Measurements from ENCODE around the gene DNAJC17. TPM values are rescaled to one million over a fixed set of nuclear protein-coding genes. Genes with fewer than 3 reads are reported as not detected.

Gene DNAJC17
- total and polyA plus RNA-seq, 2 of the 13 experiments (the other 11 are each of a cell fraction or from before 2014, with no cell fraction given) = 22.2 to 26.5 TPM

DNA sequence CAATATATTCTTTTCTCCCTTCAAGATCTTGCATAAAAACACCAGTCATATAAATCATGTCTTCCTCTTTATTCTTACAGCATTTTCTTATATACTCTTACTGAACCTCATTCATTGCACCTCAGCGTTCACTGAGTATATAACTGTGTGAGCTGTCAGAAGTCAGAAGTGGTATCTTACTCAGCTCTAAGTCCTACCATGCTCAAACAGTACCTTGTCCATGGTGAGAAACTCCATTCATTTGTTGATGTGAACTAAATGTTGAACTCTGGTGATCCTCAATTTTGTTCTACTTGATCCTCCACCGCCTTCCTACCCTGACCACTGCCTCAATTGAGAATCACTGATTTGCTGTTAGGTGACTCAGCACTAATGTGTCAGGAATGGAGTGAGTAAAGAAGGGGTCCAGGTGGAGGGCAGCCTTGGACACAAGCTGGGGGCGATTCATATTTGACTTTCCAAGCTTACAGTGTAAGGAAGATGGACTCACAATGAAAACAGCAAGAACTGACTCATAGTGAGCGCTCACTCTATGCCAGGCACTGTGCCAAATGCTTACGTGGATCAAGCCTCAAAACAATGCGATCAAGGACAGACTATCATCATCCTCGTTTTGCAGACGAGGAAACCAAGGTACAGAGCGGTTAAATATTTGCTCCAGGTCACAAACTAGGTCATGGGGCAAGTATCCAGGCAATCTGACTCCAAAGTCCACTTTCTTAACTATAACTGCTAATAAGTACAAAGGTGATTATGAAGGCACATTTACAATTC lies 13.9 kb downstream of the DNAJC17 start (continued):
- TF ChIP-seq, protein P1, sequence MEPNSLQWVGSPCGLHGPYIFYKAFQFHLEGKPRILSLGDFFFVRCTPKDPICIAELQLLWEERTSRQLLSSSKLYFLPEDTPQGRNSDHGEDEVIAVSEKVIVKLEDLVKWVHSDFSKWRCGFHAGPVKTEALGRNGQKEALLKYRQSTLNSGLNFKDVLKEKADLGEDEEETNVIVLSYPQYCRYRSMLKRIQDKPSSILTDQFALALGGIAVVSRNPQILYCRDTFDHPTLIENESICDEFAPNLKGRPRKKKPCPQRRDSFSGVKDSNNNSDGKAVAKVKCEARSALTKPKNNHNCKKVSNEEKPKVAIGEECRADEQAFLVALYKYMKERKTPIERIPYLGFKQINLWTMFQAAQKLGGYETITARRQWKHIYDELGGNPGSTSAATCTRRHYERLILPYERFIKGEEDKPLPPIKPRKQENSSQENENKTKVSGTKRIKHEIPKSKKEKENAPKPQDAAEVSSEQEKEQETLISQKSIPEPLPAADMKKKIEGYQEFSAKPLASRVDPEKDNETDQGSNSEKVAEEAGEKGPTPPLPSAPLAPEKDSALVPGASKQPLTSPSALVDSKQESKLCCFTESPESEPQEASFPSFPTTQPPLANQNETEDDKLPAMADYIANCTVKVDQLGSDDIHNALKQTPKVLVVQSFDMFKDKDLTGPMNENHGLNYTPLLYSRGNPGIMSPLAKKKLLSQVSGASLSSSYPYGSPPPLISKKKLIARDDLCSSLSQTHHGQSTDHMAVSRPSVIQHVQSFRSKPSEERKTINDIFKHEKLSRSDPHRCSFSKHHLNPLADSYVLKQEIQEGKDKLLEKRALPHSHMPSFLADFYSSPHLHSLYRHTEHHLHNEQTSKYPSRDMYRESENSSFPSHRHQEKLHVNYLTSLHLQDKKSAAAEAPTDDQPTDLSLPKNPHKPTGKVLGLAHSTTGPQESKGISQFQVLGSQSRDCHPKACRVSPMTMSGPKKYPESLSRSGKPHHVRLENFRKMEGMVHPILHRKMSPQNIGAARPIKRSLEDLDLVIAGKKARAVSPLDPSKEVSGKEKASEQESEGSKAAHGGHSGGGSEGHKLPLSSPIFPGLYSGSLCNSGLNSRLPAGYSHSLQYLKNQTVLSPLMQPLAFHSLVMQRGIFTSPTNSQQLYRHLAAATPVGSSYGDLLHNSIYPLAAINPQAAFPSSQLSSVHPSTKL (CRISPR knock-in tag; IDR thresholded peaks at IDR 0.05) = peak; percentile 92
- TF ChIP-seq PPARG (CRISPR knock-in tag; conservative IDR thresholded peaks at IDR 0.05) (peak; percentile 99), ZNF614 (CRISPR knock-in tag; IDR thresholded peaks at IDR 0.05; ENCODE audit: borderline replicate concordance) (peak; percentile 100), ZNF616 (CRISPR knock-in tag; IDR thresholded peaks at IDR 0.05; ENCODE audit: low read depth) (no peak), REL (CRISPR knock-in tag; conservative IDR thresholded peaks at IDR 0.05) (no peak), SOX13 (IDR thresholded peaks at IDR 0.05) (0 out of 2 replicates have a peak, but pooled peaks have one; percentile 55), SOX13 (CRISPR knock-in tag; conservative IDR thresholded peaks at IDR 0.05 in 1 of 2, IDR thresholded peaks at IDR 0.05 in 1 of 2) (peak in 1 of 2 experiments; percentile 92; a peak in 2 of 4 replicates), CEBPB (IDR thresholded peaks at IDR 0.05; ENCODE audit: borderline replicate concordance, low read depth, low read length) (no peak), ZNF331 (CRISPR knock-in tag; IDR thresholded peaks at IDR 0.05) (peak; percentile 44; the same call in 1 of the 2 replicates), ZNF644 (CRISPR knock-in tag; IDR thresholded peaks at IDR 0.05; ENCODE audit: low read depth) (peak; percentile 37; the same call in 1 of the 2 replicates), MED1 (CRISPR knock-in tag; IDR thresholded peaks at IDR 0.05) (peak; percentile 86), NCOA2 (CRISPR knock-in tag; IDR thresholded peaks at IDR 0.05) (peak; percentile 73), ELF3 (CRISPR knock-in tag; IDR thresholded peaks at IDR 0.05) (peak; percentile 88), ZMYM2 (CRISPR knock-in tag; IDR thresholded peaks at IDR 0.05) (peak; percentile 77; the same call in 1 of the 2 replicates), KLF16 (CRISPR knock-in tag; IDR thresholded peaks at IDR 0.05) (0 out of 4 replicates have a peak, but pooled peaks of 1 of the 2 experiments have one; percentile 53), RFXANK (CRISPR knock-in tag; IDR thresholded peaks at IDR 0.05) (0 out of 2 replicates have a peak, but pooled peaks have one; percentile 23), ZNF7 (CRISPR knock-in tag; IDR thresholded peaks at IDR 0.05) (no peak), ZKSCAN8 (CRISPR knock-in tag; IDR thresholded peaks at IDR 0.05; ENCODE audit: borderline replicate concordance) (peak; percentile 50; the same call in 1 of the 2 replicates), HDAC1 (CRISPR knock-in tag; IDR thresholded peaks at IDR 0.05) (peak; percentile 58; the same call in 1 of the 2 replicates), ZNF747 (CRISPR knock-in tag; IDR thresholded peaks at IDR 0.05; ENCODE audit: borderline replicate concordance) (peak; percentile 56; the same call in 1 of the 2 replicates)
- TF ChIP-seq, protein P2, sequence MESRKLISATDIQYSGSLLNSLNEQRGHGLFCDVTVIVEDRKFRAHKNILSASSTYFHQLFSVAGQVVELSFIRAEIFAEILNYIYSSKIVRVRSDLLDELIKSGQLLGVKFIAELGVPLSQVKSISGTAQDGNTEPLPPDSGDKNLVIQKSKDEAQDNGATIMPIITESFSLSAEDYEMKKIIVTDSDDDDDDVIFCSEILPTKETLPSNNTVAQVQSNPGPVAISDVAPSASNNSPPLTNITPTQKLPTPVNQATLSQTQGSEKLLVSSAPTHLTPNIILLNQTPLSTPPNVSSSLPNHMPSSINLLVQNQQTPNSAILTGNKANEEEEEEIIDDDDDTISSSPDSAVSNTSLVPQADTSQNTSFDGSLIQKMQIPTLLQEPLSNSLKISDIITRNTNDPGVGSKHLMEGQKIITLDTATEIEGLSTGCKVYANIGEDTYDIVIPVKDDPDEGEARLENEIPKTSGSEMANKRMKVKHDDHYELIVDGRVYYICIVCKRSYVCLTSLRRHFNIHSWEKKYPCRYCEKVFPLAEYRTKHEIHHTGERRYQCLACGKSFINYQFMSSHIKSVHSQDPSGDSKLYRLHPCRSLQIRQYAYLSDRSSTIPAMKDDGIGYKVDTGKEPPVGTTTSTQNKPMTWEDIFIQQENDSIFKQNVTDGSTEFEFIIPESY (CRISPR knock-in tag; IDR thresholded peaks at IDR 0.05) = 0 out of 2 replicates have a peak, but pooled peaks have one; percentile 41
- TF ChIP-seq, protein P3, sequence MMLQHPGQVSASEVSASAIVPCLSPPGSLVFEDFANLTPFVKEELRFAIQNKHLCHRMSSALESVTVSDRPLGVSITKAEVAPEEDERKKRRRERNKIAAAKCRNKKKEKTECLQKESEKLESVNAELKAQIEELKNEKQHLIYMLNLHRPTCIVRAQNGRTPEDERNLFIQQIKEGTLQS (CRISPR knock-in tag; IDR thresholded peaks at IDR 0.05) = peak; percentile 62; the same call in 1 of the 2 replicates
- TF ChIP-seq, protein P4, sequence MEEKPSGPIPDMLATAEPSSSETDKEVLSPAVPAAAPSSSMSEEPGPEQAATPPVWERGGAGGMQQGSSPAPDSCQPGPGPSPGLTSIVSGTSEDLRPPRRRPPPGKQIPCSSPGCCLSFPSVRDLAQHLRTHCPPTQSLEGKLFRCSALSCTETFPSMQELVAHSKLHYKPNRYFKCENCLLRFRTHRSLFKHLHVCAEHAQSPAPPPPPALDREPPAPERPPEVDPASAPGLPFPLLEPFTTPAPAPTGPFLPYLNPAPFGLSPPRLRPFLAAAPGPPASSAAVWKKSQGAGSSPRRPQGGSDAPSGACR (CRISPR knock-in tag; IDR thresholded peaks at IDR 0.05) = no peak

Measured in HepG2 (cell line).